H9 (cell line): ENCODE results near the gene SURF4. TPM values are rescaled to one million over a fixed set of nuclear protein-coding genes. Genes with fewer than 3 reads are reported as not detected.

ENCODE experiments used
- DNase-seq: peaks from one replicate; pipeline ENCODE4 v3.0.0-alpha.2; 2017
- H2AFZ ChIP-seq: one replicate; pipeline ENCODE4 v1.6.1; 2013; ENCODE audit warnings: mild to moderate bottlenecking, low read length, control low read depth, moderate library complexity
- H2AK5ac ChIP-seq: 2 replicates; pipeline ENCODE4 v1.6.1; 2013; ENCODE audit warnings: low read length, control low read depth, mixed read lengths; ENCODE audit not compliant: insufficient read length
- H2BK120ac ChIP-seq: one replicate; pipeline ENCODE4 v1.6.1; 2013; ENCODE audit warnings: low read depth, mild to moderate bottlenecking, low read length, control low read depth, inconsistent platforms; ENCODE audit not compliant: poor library complexity, severe bottlenecking
- H2BK12ac ChIP-seq: 2 replicates; pipeline ENCODE4 v1.6.1; 2013; ENCODE audit warnings: low read length, control low read depth, mixed read lengths, low read depth; ENCODE audit not compliant: insufficient read length
- H2BK15ac ChIP-seq: 2 replicates; pipeline ENCODE4 v1.6.1; 2013; ENCODE audit warnings: low read depth, low read length, control low read depth
- H2BK20ac ChIP-seq: one replicate; pipeline ENCODE4 v1.6.1; 2013; ENCODE audit warnings: low read depth, mild to moderate bottlenecking, low read length, control low read depth, inconsistent platforms; ENCODE audit not compliant: poor library complexity, severe bottlenecking
- H2BK5ac ChIP-seq: 2 replicates; pipeline ENCODE4 v1.6.1; 2013; ENCODE audit warnings: low read length, control low read depth, mixed read lengths; ENCODE audit not compliant: insufficient read length
- H3K14ac ChIP-seq: 2 replicates; pipeline ENCODE4 v1.6.1; 2013; ENCODE audit warnings: low read length, control low read depth; ENCODE audit not compliant: insufficient read depth
- H3K18ac ChIP-seq: 2 replicates; pipeline ENCODE4 v1.6.1; 2013; ENCODE audit warnings: low read depth, mild to moderate bottlenecking, mixed read lengths, low read length, control low read depth; ENCODE audit not compliant: insufficient read length
- H3K23ac ChIP-seq: 2 replicates; pipeline ENCODE4 v1.6.1; 2013; ENCODE audit warnings: low read length, control low read depth, mixed read lengths, low read depth; ENCODE audit not compliant: insufficient read length
- H3K23me2 ChIP-seq: 2 replicates; pipeline ENCODE4 v1.6.1; 2013; ENCODE audit warnings: low read depth, mild to moderate bottlenecking, mixed read lengths, low read length, control low read depth; ENCODE audit not compliant: insufficient read length, poor library complexity, severe bottlenecking
- H3K27ac ChIP-seq: 2 replicates; pipeline ENCODE4 v1.5.1; 2013; ENCODE audit warnings: low read length, control low read depth, mixed read lengths, low read depth; ENCODE audit not compliant: insufficient read length
- H3K27me3 ChIP-seq: 2 replicates; pipeline ENCODE4 v1.6.1; 2013; ENCODE audit warnings: low read length, control low read depth, inconsistent platforms; ENCODE audit not compliant: insufficient read depth
- H3K4ac ChIP-seq: 2 replicates; pipeline ENCODE4 v1.6.1; 2013; ENCODE audit warnings: low read depth, mild to moderate bottlenecking, control low read depth, inconsistent platforms, low read length, moderate library complexity
- H3K4me1 ChIP-seq: 2 replicates; pipeline ENCODE4 v1.6.1; 2013; ENCODE audit warnings: low read length, control low read depth, inconsistent platforms; ENCODE audit not compliant: insufficient read depth
- H3K4me2 ChIP-seq: 2 replicates; pipeline ENCODE4 v1.6.1; 2013; ENCODE audit warnings: low read length, control low read depth, mixed read lengths; ENCODE audit not compliant: insufficient read length, insufficient read depth
- H3K56ac ChIP-seq: 2 replicates; pipeline ENCODE4 v1.6.1; 2013; ENCODE audit warnings: low read depth, mild to moderate bottlenecking, mixed read lengths, low read length, control low read depth; ENCODE audit not compliant: insufficient read length
- H3K79me1 ChIP-seq: 2 replicates; pipeline ENCODE4 v1.6.1; 2013; ENCODE audit warnings: low read depth, mild to moderate bottlenecking, moderate library complexity, low read length, control low read depth, inconsistent platforms; ENCODE audit not compliant: insufficient read depth, poor library complexity, severe bottlenecking
- H3K79me2 ChIP-seq: 2 replicates; pipeline ENCODE4 v1.6.1; 2013; ENCODE audit warnings: low read length, control low read depth, inconsistent platforms; ENCODE audit not compliant: insufficient read depth
- H3K9ac ChIP-seq: 2 replicates; pipeline ENCODE4 v1.6.1; 2013; ENCODE audit warnings: low read length, control low read depth, mixed read lengths; ENCODE audit not compliant: insufficient read length; ENCODE audit errors: extremely low read depth
- H3K9me3 ChIP-seq: one replicate; pipeline ENCODE4 v1.6.1; 2013; ENCODE audit warnings: low read depth, low read length, inconsistent platforms; ENCODE audit not compliant: control insufficient read depth
- H3T11ph ChIP-seq: one replicate; pipeline ENCODE4 v1.6.1; 2013; ENCODE audit warnings: mild to moderate bottlenecking, low read length, control low read depth, inconsistent platforms
- H4K20me1 ChIP-seq: one replicate; pipeline ENCODE4 v1.6.1; 2013; ENCODE audit not compliant: control insufficient read depth, insufficient read length, insufficient read depth
- H4K5ac ChIP-seq: 2 replicates; pipeline ENCODE4 v1.6.1; 2013; ENCODE audit warnings: low read depth, mild to moderate bottlenecking, mixed read lengths, low read length, control low read depth; ENCODE audit not compliant: insufficient read length
- H4K8ac ChIP-seq: replicated peaks from 2 replicates; pipeline ENCODE4 v1.6.1; 2013; ENCODE audit warnings: low read length, control low read depth, mixed read lengths, low read depth; ENCODE audit not compliant: insufficient read length
- H4K91ac ChIP-seq: 2 replicates; pipeline ENCODE4 v1.6.1; 2013; ENCODE audit warnings: low read depth, mild to moderate bottlenecking, moderate library complexity, mixed read lengths, low read length, control low read depth; ENCODE audit not compliant: insufficient read length
- H3K27ac Mint-ChIP-seq, 3 experiments: 2 replicates in 2 of 3; 3 replicates in 1 of 3; pipeline ENCODE4 v1.8.0; 2020 to 2021; ENCODE audit warnings: mixed read lengths in 3 of 3, mild to moderate bottlenecking in 1 of 3, moderate library complexity in 1 of 3
- H3K27me3 Mint-ChIP-seq: 2 replicates; pipeline ENCODE4 v1.8.0; 2021; ENCODE audit warnings: low read depth, mild to moderate bottlenecking, moderate library complexity, mixed read lengths
- H3K36me3 Mint-ChIP-seq, 3 experiments: 2 replicates in 2 of 3; 3 replicates in 1 of 3; pipeline ENCODE4 v1.8.0; 2020 to 2021; ENCODE audit warnings: low read depth in 3 of 3, mixed read lengths in 3 of 3; ENCODE audit not compliant: insufficient read depth in 1 of 3
- H3K4me1 Mint-ChIP-seq, 2 experiments: 2 replicates each; pipeline ENCODE4 v1.8.0; 2020; ENCODE audit warnings: mixed read lengths in 2 of 2
- H3K4me3 Mint-ChIP-seq, 2 experiments: 2 replicates in 1 of 2; 3 replicates in 1 of 2; pipeline ENCODE4 v1.8.0; 2020 to 2021; ENCODE audit warnings: mild to moderate bottlenecking in 2 of 2, mixed read lengths in 2 of 2, moderate library complexity in 1 of 2
- H3K9me3 Mint-ChIP-seq, 2 experiments: 2 replicates in 1 of 2; 3 replicates in 1 of 2; pipeline ENCODE4 v1.8.0; 2020; ENCODE audit warnings: mild to moderate bottlenecking in 2 of 2, mixed read lengths in 2 of 2, moderate library complexity in 1 of 2
- CTCF ChIP-seq: fragments of 200-600 bp; sonication (generic); conservative IDR thresholded peaks from 3 replicates; pipeline ENCODE4 v1.8.0; 2021; ENCODE audit warnings: antibody characterized with exemption, mild to moderate bottlenecking
- WGBS: extraction: QIAGEN DNeasy Blood & Tissue Kit; methylation state at CpG from one replicate; pipeline ENCODE4 v1.1.7; 2013; ENCODE audit warnings: missing lambda C conversion rate, low lambda C conversion rate, mixed read lengths; ENCODE audit not compliant: insufficient read length; ENCODE audit errors: extremely low coverage; 5-methylcytosine and 5-hydroxymethylcytosine counted together
- total RNA-seq: library from RNA; stranded (reverse); gene quantifications from 2 replicates; pipeline ENCODE4 v1.2.1, GENCODE V29; 2021

SURF4 gene
- total RNA-seq, 1 experiment from 2014 or later = 146 TPM

GRCh38 chr9:133408042-133408441 lies 32.2 kb upstream of the SURF4 start:
- H2BK12ac ChIP-seq = no peak overlapping the region
- H2AFZ ChIP-seq = no peak overlapping the region
- no peak overlapping the region for H2BK120ac ChIP-seq
- H2BK20ac ChIP-seq = no peak overlapping the region
- no peaks in the 10 kb centered on the region; a peak in 1 of 5 replicates for H3K9me3 Mint-ChIP-seq
- no peaks in the 10 kb centered on the region for H3K23me2 ChIP-seq
- H3K4me2 ChIP-seq = no peak overlapping the region
- H2BK15ac ChIP-seq = no peak overlapping the region
- no peak overlapping the region for H3K4me3 Mint-ChIP-seq
- WGBS = no CpG with 5 or more reads among the region's 1 CpG
- no peaks in the 10 kb centered on the region for H3K27me3 Mint-ChIP-seq
- no peak overlapping the region for H4K8ac ChIP-seq
- peaks cover 47 to 82% (median 76%) of the 10 kb centered on the region in 3 experiments for H3K36me3 Mint-ChIP-seq
- no peak for TF ChIP-seq CTCF
- H4K91ac ChIP-seq = no peak overlapping the region
- H3K4me1 ChIP-seq = no peaks in the 10 kb centered on the region
- H3K14ac ChIP-seq = no peak overlapping the region
- H3K4ac ChIP-seq = no peak overlapping the region
- H3K27ac Mint-ChIP-seq = no peak overlapping the region
- peaks cover 4% of the 10 kb centered on the region for H4K20me1 ChIP-seq
- H3K9ac ChIP-seq = no peak overlapping the region
- no peaks in the 10 kb centered on the region for H3K27me3 ChIP-seq
- H2AK5ac ChIP-seq = no peak overlapping the region
- no peak overlapping the region for H2BK5ac ChIP-seq
- H3K79me2 ChIP-seq = no peaks in the 10 kb centered on the region
- no peak for DNase-seq
- no peak overlapping the region for H3K56ac ChIP-seq
- H3K4me1 Mint-ChIP-seq = peaks cover 0 to 2% of the 10 kb centered on the region in 2 experiments; a peak in 1 of 4 replicates
- H3K18ac ChIP-seq = no peak overlapping the region
- H3K23ac ChIP-seq = no peak overlapping the region
- H3T11ph ChIP-seq = no peak overlapping the region
- no peak overlapping the region for H3K27ac ChIP-seq
- H3K79me1 ChIP-seq = no peaks in the 10 kb centered on the region
- H3K9me3 ChIP-seq = no peaks in the 10 kb centered on the region
- H4K5ac ChIP-seq = no peak overlapping the region
